ENCODE results near the gene AMER3. TPM values are rescaled to one million over a fixed set of nuclear protein-coding genes. Genes with fewer than 3 reads are reported as not detected.

Gene AMER3
- total RNA-seq, 1 donor from 2014 or later, result not detected

- Histone ChIP-seq H3K4me3 (peak overlapping the region; percentile 56), H3K4me1 (peaks cover 8% of the 10 kb centered on the region), H3K27me3 (ENCODE audit: low read depth) (peaks cover 95% of the 10 kb centered on the region), H3K9me3 (replicated peaks) (no peaks in the 10 kb centered on the region), H3K27ac (replicated peaks) (no peak overlapping the region), H3K36me3 (no peaks in the 10 kb centered on the region)
- TF ChIP-seq CTCF (IDR thresholded peaks at IDR 0.05; ENCODE audit: borderline replicate concordance), result no peak
- no peak for DNase-seq
- intact Hi-C loops (cut with micrococcal nuclease), result no loop called here
These were observed 923 bp downstream of the AMER3 start for GRCh38 chr2:130756053-130756873.

DNA sequence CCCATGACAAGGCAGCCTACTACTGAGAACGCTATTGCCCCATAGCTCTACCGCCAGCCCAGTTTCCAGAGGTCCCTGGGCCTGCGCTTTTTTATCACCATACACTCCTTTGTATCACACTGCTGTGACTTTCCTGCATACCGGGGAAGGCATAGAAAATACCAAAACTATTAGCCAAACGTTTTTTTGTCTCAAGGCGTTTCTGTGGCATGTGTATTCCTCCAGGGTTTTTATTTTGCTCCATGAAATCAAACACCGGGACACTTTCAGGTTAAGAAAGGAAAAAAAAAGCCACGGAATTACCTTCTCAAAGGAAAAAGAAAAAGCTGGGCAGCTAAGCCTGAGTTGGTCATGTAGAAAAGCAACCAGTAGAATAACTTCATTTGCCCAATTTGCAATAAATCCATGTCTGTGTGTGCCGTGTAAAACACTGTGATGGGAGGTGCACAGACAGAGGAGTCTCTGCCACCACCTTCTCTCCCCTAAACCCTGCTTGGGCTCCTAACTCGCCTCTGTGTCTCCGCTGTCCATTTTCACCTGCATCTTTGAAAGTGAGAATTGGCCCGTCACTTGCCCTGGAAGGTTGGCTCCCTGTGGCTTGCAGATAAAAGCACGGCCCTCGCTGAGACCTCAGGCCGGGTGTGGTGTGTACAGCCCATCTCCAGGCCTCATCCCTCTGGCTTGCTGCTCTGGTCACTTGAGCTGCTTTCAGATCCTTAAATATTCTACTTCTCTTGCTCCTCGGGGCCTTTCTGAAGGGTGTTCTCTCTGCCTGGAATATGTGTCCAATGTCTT lies 1.7 kb downstream of the AMER3 start:
- no peaks in the 10 kb centered on the region for H3K36me3 ChIP-seq
- TF ChIP-seq CTCF (IDR thresholded peaks at IDR 0.05; ENCODE audit: borderline replicate concordance), result no peak
- H3K27me3 ChIP-seq (ENCODE audit: low read depth), result peaks cover 95% of the 10 kb centered on the region
- no peak overlapping the region for H3K4me3 ChIP-seq
- intact Hi-C loops (cut with micrococcal nuclease), result no loop called here
- no peak overlapping the region for H3K27ac ChIP-seq (replicated peaks)
- no peaks in the 10 kb centered on the region for H3K9me3 ChIP-seq (replicated peaks)
- DNase-seq, result no peak
- H3K4me1 ChIP-seq, result peaks cover 8% of the 10 kb centered on the region

DNA sequence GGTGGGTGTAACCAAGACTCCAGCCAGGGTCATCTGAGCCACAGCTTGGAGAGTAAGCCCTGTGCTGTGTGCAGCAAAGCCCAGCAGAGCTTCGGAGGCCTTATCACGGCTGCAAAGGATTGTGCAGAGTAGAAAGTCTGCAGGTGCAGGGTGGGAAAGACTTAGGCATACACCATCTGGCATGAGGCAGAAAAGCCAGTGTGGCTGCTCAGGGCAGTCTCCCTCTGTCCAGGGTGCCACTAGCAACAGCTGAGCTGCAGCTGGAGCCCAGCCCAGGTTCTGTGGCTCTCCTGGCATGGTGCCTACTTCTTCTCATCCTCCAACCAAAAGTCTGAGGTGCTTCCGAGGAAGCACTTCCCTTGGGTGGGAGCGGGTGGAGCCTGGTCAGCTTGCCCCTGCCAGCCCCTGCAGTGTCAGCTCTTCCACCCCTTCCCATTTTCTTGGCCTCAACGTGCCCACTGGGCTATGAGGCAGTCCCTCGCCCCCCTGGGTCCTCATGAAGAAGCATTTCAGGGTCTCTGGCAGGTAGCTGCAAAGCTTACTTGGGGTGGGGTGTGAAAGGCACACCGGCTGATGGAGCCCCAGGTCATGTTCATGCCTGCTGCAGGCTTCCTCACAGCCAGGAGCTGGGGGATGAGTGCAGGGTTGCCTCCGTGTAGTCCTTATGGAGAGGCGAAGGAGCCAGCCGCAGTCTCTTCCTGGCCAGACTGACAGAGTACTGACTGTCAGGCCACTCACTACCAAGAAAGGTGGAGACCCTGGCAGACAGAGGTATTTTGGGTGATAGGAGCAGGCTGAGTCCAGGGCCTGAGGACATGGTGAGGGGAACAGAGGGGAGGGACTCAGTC lies 4.8 kb downstream of the AMER3 start:
- Histone ChIP-seq H3K9me3 (replicated peaks) (no peaks in the 10 kb centered on the region), H3K36me3 (no peaks in the 10 kb centered on the region), H3K4me3 (no peak overlapping the region), H3K27me3 (ENCODE audit: low read depth) (peaks cover 91% of the 10 kb centered on the region), H3K27ac (replicated peaks) (no peak overlapping the region), H3K4me1 (peaks cover 8% of the 10 kb centered on the region)
- TF ChIP-seq CTCF (IDR thresholded peaks at IDR 0.05; ENCODE audit: borderline replicate concordance), result no peak
- intact Hi-C loops (cut with micrococcal nuclease), result no loop called here
- no peak for DNase-seq

GRCh38 chr2:130760754-130761751 lies 5.7 kb downstream of the AMER3 start:
- Histone ChIP-seq H3K27me3 (ENCODE audit: low read depth) (peaks cover 83% of the 10 kb centered on the region), H3K36me3 (no peaks in the 10 kb centered on the region), H3K4me3 (no peak overlapping the region), H3K9me3 (replicated peaks) (no peaks in the 10 kb centered on the region), H3K27ac (replicated peaks) (no peak overlapping the region), H3K4me1 (peaks cover 4% of the 10 kb centered on the region)
- DNase-seq, result no peak
- TF ChIP-seq CTCF (IDR thresholded peaks at IDR 0.05; ENCODE audit: borderline replicate concordance), result no peak
- intact Hi-C loops (cut with micrococcal nuclease), result no loop called here
